Measurements from ENCODE around the gene FYTTD1.
"Not testable (repeated sequence)": the region's sequence is repeated elsewhere in the genome, so short reads cannot be mapped to it uniquely, and the experiment has no call there.

- TF ChIP-seq CTCF (IDR thresholded peaks at IDR 0.05); EZH2 (IDR thresholded peaks at IDR 0.05; ENCODE audit: borderline replicate concordance, insufficient read depth, low read depth, low read length, poor library complexity, severe bottlenecking): not testable (repeated sequence)
These were observed 21.8 kb upstream of the FYTTD1 start for GRCh38 chr3:197727878-197728277.

Measured in B cell (primary cell).